Natural killer cell (primary cell): ENCODE results near the gene BRAT1. TPM values are rescaled to one million over a fixed set of nuclear protein-coding genes. Genes with fewer than 3 reads are reported as not detected.
"Not testable (repeated sequence)": the region's sequence is repeated elsewhere in the genome, so short reads cannot be mapped to it uniquely, and the experiment has no call there.

ENCODE experiments used
- ATAC-seq, 3 donors: fragments of 150-1000 bp in 2 of 3; fragments of 200-7000 bp in 1 of 3; cut with Tn5 transposase; 1 replicate in 1 of 3; 2 replicates in 2 of 3; pipeline ENCODE4 v1.10.0; 2021; ENCODE audit warnings: mild to moderate bottlenecking in 2 of 3, moderate library complexity in 2 of 3
- DNase-seq, 2 donors: peaks; one replicate each; pipeline versions ENCODE4 v3.0.0 to v3.0.0-alpha.2; 2013 to 2021; ENCODE audit warnings: mixed read lengths in 1 of 2
- H3K27ac ChIP-seq: one replicate; pipeline ENCODE4 v1.5.1; 2013; ENCODE audit warnings: mild to moderate bottlenecking, low read length
- H3K27me3 ChIP-seq: one replicate; pipeline ENCODE4 v1.6.1; 2013; ENCODE audit warnings: low read length; ENCODE audit not compliant: control insufficient read depth, insufficient read depth
- H3K36me3 ChIP-seq: one replicate; pipeline ENCODE4 v1.6.1; 2013; ENCODE audit warnings: low read length; ENCODE audit not compliant: control insufficient read depth, insufficient read depth
- H3K4me1 ChIP-seq: one replicate; pipeline ENCODE4 v1.6.1; 2013; ENCODE audit warnings: low read length; ENCODE audit not compliant: control insufficient read depth, insufficient read depth
- H3K4me3 ChIP-seq: one replicate; pipeline ENCODE4 v1.5.1; 2013; ENCODE audit warnings: low read length
- H3K9me3 ChIP-seq: one replicate; pipeline ENCODE4 v1.6.1; 2013; ENCODE audit warnings: low read length; ENCODE audit not compliant: control insufficient read depth, insufficient read depth
- H3K27ac Mint-ChIP-seq, 2 donors: one replicate each; pipeline ENCODE4 v1.8.0; 2022; ENCODE audit warnings: mild to moderate bottlenecking in 2 of 2, mixed read lengths in 2 of 2, moderate library complexity in 1 of 2
- H3K27me3 Mint-ChIP-seq, 2 donors: one replicate each; pipeline ENCODE4 v1.8.0; 2022; ENCODE audit warnings: low read depth in 2 of 2, mixed read lengths in 2 of 2
- H3K36me3 Mint-ChIP-seq: one replicate; pipeline ENCODE4 v1.8.0; 2022; ENCODE audit warnings: mixed read lengths
- H3K4me1 Mint-ChIP-seq, 2 donors: one replicate each; pipeline ENCODE4 v1.8.0; 2022; ENCODE audit warnings: mixed read lengths in 2 of 2
- H3K4me3 Mint-ChIP-seq: one replicate; pipeline ENCODE4 v1.8.0; 2022; ENCODE audit warnings: mild to moderate bottlenecking, moderate library complexity, mixed read lengths
- H3K9me3 Mint-ChIP-seq, 2 donors: one replicate each; pipeline ENCODE4 v1.8.0; 2022; ENCODE audit warnings: mixed read lengths in 2 of 2
- WGBS: methylation state at CpG from one replicate; pipeline ENCODE4 v1.1.7; 2013; ENCODE audit warnings: missing lambda C conversion rate; ENCODE audit not compliant: insufficient coverage; 5-methylcytosine and 5-hydroxymethylcytosine counted together
- intact Hi-C: fragments of 100-400 bp; cut with micrococcal nuclease; formaldehyde crosslinking; loops from one replicate; pipeline ENCODE4 v1.14.2; 2022
- total RNA-seq, 4 donors: library from RNA; stranded (reverse); fragments of 120-200 nt in 1 of 4; gene quantifications; one replicate each; pipeline versions ENCODE4 v1.2.3 to v1.2.4, GENCODE V29; 2013 to 2022
- TF ChIP-seq, protein P1 (sequence below): fragments of 200-600 bp; IDR thresholded peaks from one replicate; pipeline ENCODE4 v1.8.0; 2022; ENCODE audit warnings: antibody characterized with exemption

Gene BRAT1
- total RNA-seq, 3 donors from 2014 or later (not counting 1 experiment from before 2014, with no cell fraction given): 24.9 to 26.7 (median 25.6) TPM

DNA sequence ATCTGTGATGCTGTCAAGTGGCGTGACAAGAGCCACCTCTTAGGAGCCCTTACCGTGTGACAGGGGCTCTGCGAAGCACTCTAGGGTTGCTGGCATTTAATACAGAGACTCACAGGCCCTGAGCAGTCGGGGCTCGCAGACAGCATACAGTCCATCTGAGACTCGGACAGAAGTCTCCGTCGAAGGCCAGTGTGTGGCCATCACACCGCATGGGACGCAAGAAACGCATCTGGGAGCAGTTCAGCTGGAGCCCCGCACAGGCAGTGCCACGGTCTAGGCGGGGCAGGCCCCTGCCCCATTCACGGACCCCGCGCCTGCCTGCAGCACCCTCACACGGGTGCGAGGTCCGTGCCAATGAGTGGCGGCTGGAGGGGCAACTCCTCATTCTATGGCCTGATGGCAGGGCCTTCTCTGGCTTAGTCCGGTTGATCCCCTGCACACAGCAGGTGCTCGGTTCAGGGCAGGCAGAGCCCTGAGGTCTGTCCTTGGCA, 37.1 kb upstream of the BRAT1 start:
- Mint-ChIP-seq H3K4me3 (no peak overlapping the region), H3K27ac (no peak overlapping the region), H3K27me3 (no peaks in the 10 kb centered on the region), H3K4me1 (no peaks in the 10 kb centered on the region), H3K9me3 (no peaks in the 10 kb centered on the region), H3K36me3 (no peaks in the 10 kb centered on the region)
- Histone ChIP-seq H3K4me3 (no peak overlapping the region), H3K9me3 (no peaks in the 10 kb centered on the region), H3K27ac (no peak overlapping the region), H3K4me1 (no peaks in the 10 kb centered on the region), H3K27me3 (no peaks in the 10 kb centered on the region), H3K36me3 (peaks cover 7% of the 10 kb centered on the region)
- DNase-seq: no peak
- TF ChIP-seq, protein P1, sequence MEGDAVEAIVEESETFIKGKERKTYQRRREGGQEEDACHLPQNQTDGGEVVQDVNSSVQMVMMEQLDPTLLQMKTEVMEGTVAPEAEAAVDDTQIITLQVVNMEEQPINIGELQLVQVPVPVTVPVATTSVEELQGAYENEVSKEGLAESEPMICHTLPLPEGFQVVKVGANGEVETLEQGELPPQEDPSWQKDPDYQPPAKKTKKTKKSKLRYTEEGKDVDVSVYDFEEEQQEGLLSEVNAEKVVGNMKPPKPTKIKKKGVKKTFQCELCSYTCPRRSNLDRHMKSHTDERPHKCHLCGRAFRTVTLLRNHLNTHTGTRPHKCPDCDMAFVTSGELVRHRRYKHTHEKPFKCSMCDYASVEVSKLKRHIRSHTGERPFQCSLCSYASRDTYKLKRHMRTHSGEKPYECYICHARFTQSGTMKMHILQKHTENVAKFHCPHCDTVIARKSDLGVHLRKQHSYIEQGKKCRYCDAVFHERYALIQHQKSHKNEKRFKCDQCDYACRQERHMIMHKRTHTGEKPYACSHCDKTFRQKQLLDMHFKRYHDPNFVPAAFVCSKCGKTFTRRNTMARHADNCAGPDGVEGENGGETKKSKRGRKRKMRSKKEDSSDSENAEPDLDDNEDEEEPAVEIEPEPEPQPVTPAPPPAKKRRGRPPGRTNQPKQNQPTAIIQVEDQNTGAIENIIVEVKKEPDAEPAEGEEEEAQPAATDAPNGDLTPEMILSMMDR: no peak
- 97% methylated on average over 23 of the region's 23 CpGs for WGBS
- no peak for ATAC-seq
- intact Hi-C loops: no loop called here

DNA sequence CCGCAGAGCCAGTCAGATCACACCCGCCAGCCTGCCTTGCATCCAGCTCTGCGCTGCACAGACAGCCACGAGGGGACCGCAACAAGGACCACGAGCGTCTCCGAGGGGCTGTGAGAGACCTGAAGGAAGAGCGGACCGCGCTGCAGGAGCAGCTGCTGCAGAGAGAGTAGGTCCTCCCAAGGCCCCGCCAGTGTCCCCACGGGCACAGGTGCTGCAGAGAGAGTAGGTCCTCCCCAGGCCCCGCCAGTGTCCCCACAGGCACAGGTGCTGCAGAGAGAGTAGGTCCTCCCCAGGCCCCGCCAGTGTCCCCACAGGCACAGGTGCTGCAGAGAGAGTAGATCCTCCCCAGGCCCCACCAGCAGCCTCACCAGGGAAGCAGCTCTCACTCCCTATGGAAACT, 34.6 kb upstream of the BRAT1 start:
- H3K4me1 Mint-ChIP-seq, DNase-seq, H3K27ac ChIP-seq, H3K4me1 ChIP-seq, H3K9me3 ChIP-seq, H3K36me3 Mint-ChIP-seq, H3K27me3 Mint-ChIP-seq, H3K9me3 Mint-ChIP-seq, ATAC-seq, H3K27ac Mint-ChIP-seq, intact Hi-C loops, H3K27me3 ChIP-seq, H3K4me3 ChIP-seq, H3K36me3 ChIP-seq, H3K4me3 Mint-ChIP-seq: not testable (repeated sequence)
- WGBS: 92% methylated on average over 15 of the region's 15 CpGs

DNA sequence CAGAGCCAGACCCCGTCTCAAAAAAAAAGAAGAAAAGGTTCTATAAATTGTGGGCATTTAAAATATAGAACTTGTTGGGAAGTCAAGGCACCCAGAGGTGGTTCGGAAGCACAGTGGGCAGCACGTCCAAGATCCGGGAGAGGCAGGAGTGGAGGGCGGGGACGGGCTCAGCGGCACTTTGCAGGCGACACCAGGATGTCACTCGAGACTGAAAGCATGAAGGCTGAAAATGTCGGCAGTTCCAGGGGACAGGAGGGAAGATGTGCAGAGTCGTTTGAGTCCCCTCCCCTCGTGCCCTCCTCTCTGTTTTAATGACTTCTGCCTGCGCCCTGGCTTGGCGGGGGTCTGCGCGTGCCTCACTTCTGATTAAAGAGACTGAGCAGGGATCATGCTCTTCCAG, 34.0 kb upstream of the BRAT1 start:
- TF ChIP-seq, protein P1: no peak
- WGBS: 97% methylated on average over 16 of the region's 16 CpGs
- no peaks in the 10 kb centered on the region for H3K4me1 ChIP-seq
- H3K27me3 ChIP-seq: no peaks in the 10 kb centered on the region
- Mint-ChIP-seq H3K4me1 (no peaks in the 10 kb centered on the region), H3K27ac (no peak overlapping the region), H3K36me3 (no peaks in the 10 kb centered on the region), H3K9me3 (no peaks in the 10 kb centered on the region), H3K27me3 (no peaks in the 10 kb centered on the region), H3K4me3 (no peak overlapping the region)
- intact Hi-C loops: no loop called here
- H3K36me3 ChIP-seq: no peaks in the 10 kb centered on the region
- no peaks in the 10 kb centered on the region for H3K9me3 ChIP-seq
- H3K27ac ChIP-seq: no peak overlapping the region
- no peak overlapping the region for H3K4me3 ChIP-seq
- ATAC-seq: no peak
- no peak for DNase-seq

DNA sequence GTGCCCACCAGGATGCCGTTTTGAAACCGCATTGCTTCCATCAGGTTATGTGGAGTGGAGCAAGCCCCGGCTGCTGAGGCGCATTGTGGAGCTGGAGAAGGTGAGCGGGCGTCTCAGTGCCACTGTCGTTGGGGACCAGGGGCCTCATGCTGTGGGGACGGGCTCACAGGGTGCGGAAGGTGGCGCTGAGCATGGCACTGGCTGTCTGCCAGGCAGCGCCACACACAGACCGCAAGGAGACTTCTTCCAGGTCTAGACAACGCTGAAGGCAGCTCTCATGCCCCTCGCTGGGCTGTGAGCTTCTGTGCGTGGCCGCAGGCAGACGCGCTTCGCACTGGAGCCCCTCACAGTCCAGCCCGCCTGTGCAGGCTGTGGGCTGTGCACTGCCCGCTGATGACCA, 32.5 kb upstream of the BRAT1 start:
- no peak overlapping the region for H3K4me3 Mint-ChIP-seq
- H3K4me1 ChIP-seq: no peaks in the 10 kb centered on the region

More for the DNA sequence above, 32.5 kb upstream of the BRAT1 start:
- WGBS: 95% methylated on average over 21 of the region's 21 CpGs
- no peak overlapping the region for H3K4me3 ChIP-seq
- H3K27me3 ChIP-seq: no peaks in the 10 kb centered on the region
- H3K27ac ChIP-seq: no peak overlapping the region
- H3K9me3 ChIP-seq: no peaks in the 10 kb centered on the region
- no peaks in the 10 kb centered on the region for H3K9me3 Mint-ChIP-seq
- DNase-seq: no peak
- intact Hi-C loops: no loop called here
- no peaks in the 10 kb centered on the region for H3K36me3 ChIP-seq
- H3K4me1 Mint-ChIP-seq: peaks cover 0 to 4% of the 10 kb centered on the region in 2 donors
- no peaks in the 10 kb centered on the region for H3K36me3 Mint-ChIP-seq
- ATAC-seq: no peak
- H3K27me3 Mint-ChIP-seq: no peaks in the 10 kb centered on the region
- no peak overlapping the region for H3K27ac Mint-ChIP-seq
- TF ChIP-seq, protein P1: no peak
